HG03135 (cell line): ENCODE data around the gene RASA4B.
"Not testable (repeated sequence)": the region's sequence is repeated elsewhere in the genome, so short reads cannot be mapped to it uniquely, and the experiment has no call there.

Experiments used
- ATAC-seq: cut with Tn5 transposase; IDR thresholded peaks from one replicate; pipeline ENCODE4 v1.9.1; 2021; ENCODE audit warnings: mild to moderate bottlenecking, moderate library complexity; ENCODE audit not compliant: unreplicated experiment

The RASA4B gene

GRCh38 chr7:102474116-102474515, 43.5 kb downstream of the RASA4B start:
- ATAC-seq = not testable (repeated sequence)

GRCh38 chr7:102473271-102473991, 44.1 kb downstream of the RASA4B start:
- ATAC-seq = no peak

- no peak for ATAC-seq
Observed at GRCh38 chr7:102472126-102473041, 45.2 kb downstream of the RASA4B start.

GRCh38 chr7:102471791-102472125, 45.8 kb downstream of the RASA4B start:
- no peak for ATAC-seq

GRCh38 chr7:102469972-102470825, 47.4 kb downstream of the RASA4B start:
- ATAC-seq = no peak

- ATAC-seq = no peak
Observed at GRCh38 chr7:102469351-102469971, 48.1 kb downstream of the RASA4B start.

GRCh38 chr7:102468478-102469350, 48.9 kb downstream of the RASA4B start:
- ATAC-seq = no peak

GRCh38 chr7:102467581-102468477, 49.7 kb downstream of the RASA4B start:
- ATAC-seq = no peak

GRCh38 chr7:102466097-102466496, 51.5 kb downstream of the RASA4B start:
- ATAC-seq = no peak

- ATAC-seq = peak; percentile 84
Observed at GRCh38 chr7:102464577-102465280, 52.8 kb downstream of the RASA4B start, which contains the start of the genes ALKBH4 and LRWD1. TSS of gene ALKBH4 (minus strand) at chr7:102464863. CDS start at chr7:102464836, 27 bp downstream. TSS of gene LRWD1 (plus strand) at chr7:102464984. CDS start at chr7:102465081, 97 bp downstream.

GRCh38 chr7:102463841-102464576, 53.6 kb downstream of the RASA4B start:
- no peak for ATAC-seq

- ATAC-seq = no peak
Observed at GRCh38 chr7:102460467-102460866, 57.1 kb downstream of the RASA4B start.

- ATAC-seq = no peak
Observed at GRCh38 chr7:102459221-102459844, 58.2 kb downstream of the RASA4B start.

- no peak for ATAC-seq
Observed at GRCh38 chr7:102457352-102457924, 60.1 kb downstream of the RASA4B start.

GRCh38 chr7:102456327-102456726, 61.2 kb downstream of the RASA4B start:
- no peak for ATAC-seq

- no peak for ATAC-seq
Observed at GRCh38 chr7:102455596-102455995, 62.0 kb downstream of the RASA4B start.
